Activated CD4-positive, alpha-beta T cell treated with anti-CD3 and anti-CD28 coated beads, Interleukin-2, amount 10 ng/mL, durations not matched to agents 7 days and 5 days (primary cell): ENCODE measurements around the gene ZKSCAN4. TPM values are rescaled to one million over a fixed set of nuclear protein-coding genes. Genes with fewer than 3 reads are reported as not detected.
A peak's percentile ranks its signal among the peaks of the same experiment; 100 is the strongest.

Source experiments
- CTCF ChIA-PET: fragments of 350-600 bp; sonication (Branson Sonifier 250); formaldehyde crosslinking; loops from one replicate; lab custom pipeline; 2021; ENCODE audit warnings: antibody characterized with exemption; lab: Charles Lee
- POLR2A ChIA-PET: fragments of 350-600 bp; sonication (Branson Sonifier 250); formaldehyde crosslinking; loops from one replicate; lab custom pipeline; 2021; ENCODE audit warnings: antibody characterized with exemption; lab: Charles Lee
- DNase-seq: peaks from one replicate; pipeline ENCODE4 v3.0.0-alpha.2; 2020
- H3K27ac Mint-ChIP-seq: one replicate; pipeline ENCODE4 v1.8.0; 2021; ENCODE audit warnings: mild to moderate bottlenecking, moderate library complexity, mixed read lengths
- H3K27me3 Mint-ChIP-seq: one replicate; pipeline ENCODE4 v1.8.0; 2021; ENCODE audit warnings: mixed read lengths
- H3K36me3 Mint-ChIP-seq: one replicate; pipeline ENCODE4 v1.8.0; 2021; ENCODE audit warnings: low read depth, mixed read lengths
- H3K4me1 Mint-ChIP-seq: one replicate; pipeline ENCODE4 v1.8.0; 2021; ENCODE audit warnings: mixed read lengths
- H3K4me3 Mint-ChIP-seq: one replicate; pipeline ENCODE4 v1.8.0; 2021; ENCODE audit warnings: mild to moderate bottlenecking, moderate library complexity, mixed read lengths
- H3K9me3 Mint-ChIP-seq: one replicate; pipeline ENCODE4 v1.8.0; 2021; ENCODE audit warnings: mixed read lengths
- total RNA-seq, 2 experiments: library from RNA; stranded (reverse); gene quantifications; one replicate each; pipeline ENCODE4 v1.2.3, GENCODE V29; 2021

The ZKSCAN4 gene
- total RNA-seq, 2 experiments from 2014 or later = 6.5 to 7.5 TPM

DNA sequence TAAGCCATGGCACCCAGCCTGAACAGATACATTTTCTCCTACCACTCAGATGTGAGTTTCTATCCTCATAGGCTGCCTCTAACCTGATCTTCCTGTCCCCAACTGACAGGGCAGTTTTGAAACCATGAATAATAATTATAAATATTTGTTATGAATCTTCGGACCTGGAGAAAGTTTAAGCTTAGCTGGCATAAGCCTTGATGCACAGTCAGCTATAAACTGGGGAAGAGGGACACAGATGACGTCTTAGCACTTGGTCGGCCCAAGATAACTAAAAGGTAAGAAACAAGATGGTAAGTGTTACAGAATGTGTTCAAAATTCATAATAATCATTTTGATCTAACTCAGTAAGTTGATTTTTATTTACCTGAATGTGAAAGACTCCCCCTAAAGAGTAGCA lies 8.1 kb downstream of the ZKSCAN4 start:
- H3K27ac Mint-ChIP-seq = no peak overlapping the region
- no peaks in the 10 kb centered on the region for H3K27me3 Mint-ChIP-seq
- ChIA-PET POLR2A (no interaction called here), CTCF (interaction anchor here (0.5 kb wide), 1 partner anchor 47 kb away, joined by 3 read pairs; no protein-coding TSS in a partner anchor)
- H3K9me3 Mint-ChIP-seq = no peaks in the 10 kb centered on the region
- peaks cover 46% of the 10 kb centered on the region for H3K36me3 Mint-ChIP-seq
- H3K4me1 Mint-ChIP-seq = peaks cover 3% of the 10 kb centered on the region
- no peak overlapping the region for H3K4me3 Mint-ChIP-seq
- DNase-seq = no peak

DNA sequence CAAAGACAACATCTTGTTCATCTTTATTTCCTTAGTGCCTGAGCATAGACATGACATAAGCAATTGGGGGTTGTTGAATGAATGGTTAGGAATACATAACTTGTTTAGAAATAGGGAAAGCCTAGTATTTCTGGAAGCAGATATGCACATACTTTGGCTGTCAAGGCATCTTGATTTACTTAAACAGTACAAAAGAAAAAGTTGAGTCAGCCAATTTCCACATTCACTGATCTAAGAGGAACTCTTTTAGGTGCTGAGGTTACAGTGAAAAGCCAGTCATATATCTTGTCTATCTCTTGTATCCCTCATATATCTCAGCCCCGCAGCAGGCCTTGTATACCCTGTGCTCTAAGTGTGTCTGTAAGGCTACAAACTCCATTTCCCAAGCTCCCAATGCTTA lies 11.6 kb downstream of the ZKSCAN4 start:
- Mint-ChIP-seq H3K9me3 (peaks cover 2% of the 10 kb centered on the region), H3K36me3 (peaks cover 16% of the 10 kb centered on the region), H3K27ac (no peak overlapping the region), H3K4me3 (no peak overlapping the region), H3K27me3 (no peaks in the 10 kb centered on the region), H3K4me1 (no peaks in the 10 kb centered on the region)
- no peak for DNase-seq
- ChIA-PET POLR2A (no interaction called here), CTCF (no interaction called here)

DNA sequence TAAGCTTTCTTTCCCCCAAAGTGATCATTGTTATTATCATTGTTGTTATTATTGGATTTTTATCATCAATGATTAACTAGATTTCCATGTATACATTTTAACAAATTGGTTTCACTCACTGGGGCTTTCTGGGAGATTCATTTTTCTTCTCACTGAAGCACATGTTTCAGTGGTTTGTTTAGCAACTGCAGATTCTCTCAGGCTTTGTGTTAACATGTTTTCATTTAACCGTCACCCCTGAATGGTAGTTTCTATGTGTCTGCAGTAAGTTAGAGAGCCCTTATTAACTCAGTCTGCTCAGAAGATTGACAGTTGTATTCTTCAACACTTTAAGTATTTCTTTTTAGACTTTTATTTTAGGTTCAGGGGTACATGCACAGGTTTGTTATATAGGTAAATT lies 12.4 kb downstream of the ZKSCAN4 start:
- H3K36me3 Mint-ChIP-seq = peaks cover 8% of the 10 kb centered on the region
- ChIA-PET CTCF (no interaction called here), POLR2A (no interaction called here)
- no peaks in the 10 kb centered on the region for H3K4me1 Mint-ChIP-seq
- no peak for DNase-seq
- H3K9me3 Mint-ChIP-seq = peaks cover 2% of the 10 kb centered on the region
- no peak overlapping the region for H3K27ac Mint-ChIP-seq
- no peaks in the 10 kb centered on the region for H3K27me3 Mint-ChIP-seq
- H3K4me3 Mint-ChIP-seq = no peak overlapping the region

DNA sequence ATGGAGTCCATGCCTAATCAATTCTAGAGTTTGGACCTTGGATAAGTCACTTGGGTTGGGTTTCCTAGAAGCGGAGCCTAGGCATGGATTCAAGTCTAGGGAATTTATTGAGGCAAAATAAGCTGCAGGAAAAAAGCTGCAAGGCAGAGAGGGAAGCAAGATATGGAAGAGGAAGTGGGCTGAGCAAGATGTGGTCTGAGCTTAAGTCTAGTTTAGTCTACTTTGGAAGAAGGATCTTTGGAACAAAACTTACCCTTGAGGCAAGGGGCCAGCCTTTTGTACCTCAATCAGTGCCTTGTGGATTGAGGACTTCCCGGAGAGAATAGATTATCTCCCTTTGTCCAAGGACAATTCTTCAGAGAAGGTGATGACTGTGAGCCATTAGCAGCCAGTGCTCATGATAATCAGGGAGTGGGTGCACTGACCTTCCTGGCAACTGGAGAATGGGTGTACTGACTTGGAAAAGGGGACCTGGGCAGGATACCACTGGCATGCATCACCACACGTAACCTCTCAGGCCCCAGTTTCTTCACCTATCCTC lies 16.1 kb downstream of the ZKSCAN4 start:
- H3K4me3 Mint-ChIP-seq = no peak overlapping the region
- H3K27ac Mint-ChIP-seq = no peak overlapping the region
- peaks cover 6% of the 10 kb centered on the region for H3K36me3 Mint-ChIP-seq
- no peaks in the 10 kb centered on the region for H3K27me3 Mint-ChIP-seq
- no peaks in the 10 kb centered on the region for H3K4me1 Mint-ChIP-seq
- H3K9me3 Mint-ChIP-seq = peaks cover 11% of the 10 kb centered on the region
- no peak for DNase-seq
- ChIA-PET CTCF (no interaction called here), POLR2A (no interaction called here)

DNA sequence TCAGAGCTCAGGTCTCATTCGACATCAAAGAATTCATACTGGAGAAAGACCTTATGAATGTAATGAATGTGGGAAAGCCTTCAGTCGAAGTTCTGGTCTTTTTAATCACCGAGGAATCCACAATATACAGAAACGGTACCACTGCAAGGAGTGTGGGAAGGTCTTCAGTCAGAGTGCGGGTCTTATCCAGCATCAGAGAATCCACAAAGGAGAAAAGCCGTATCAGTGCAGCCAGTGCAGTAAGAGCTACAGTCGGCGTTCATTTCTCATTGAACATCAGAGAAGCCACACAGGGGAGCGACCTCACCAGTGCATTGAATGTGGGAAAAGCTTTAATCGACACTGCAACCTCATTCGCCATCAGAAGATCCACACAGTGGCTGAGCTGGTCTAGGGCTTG lies 19.3 kb downstream of the ZKSCAN4 start:
- Mint-ChIP-seq H3K4me1 (peaks cover 13% of the 10 kb centered on the region), H3K4me3 (no peak overlapping the region), H3K9me3 (peaks cover 8% of the 10 kb centered on the region), H3K27ac (no peak overlapping the region), H3K36me3 (peaks cover 6% of the 10 kb centered on the region), H3K27me3 (no peaks in the 10 kb centered on the region)
- CTCF ChIA-PET = no interaction called here
- DNase-seq = no peak
- POLR2A ChIA-PET = no interaction called here

DNA sequence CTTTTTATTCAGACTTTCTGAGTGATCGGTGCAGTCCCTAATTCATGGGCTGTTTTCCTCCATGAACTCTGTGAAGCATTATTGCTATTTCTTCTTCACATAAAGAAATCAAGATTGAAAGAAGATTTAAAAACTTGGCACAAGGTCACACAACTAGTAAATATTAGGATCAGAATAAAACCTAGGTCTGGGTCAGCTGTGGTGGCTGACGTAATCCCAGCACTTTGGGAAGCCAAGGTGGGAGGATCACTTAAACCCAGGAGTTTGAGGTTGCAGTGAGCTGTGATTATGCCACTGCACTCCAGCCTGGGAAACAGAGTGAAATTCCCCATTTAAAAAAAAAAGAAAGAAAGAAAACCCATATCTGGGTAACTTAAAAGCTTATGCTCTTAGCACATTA lies 25.6 kb downstream of the ZKSCAN4 start:
- H3K4me1 Mint-ChIP-seq = peaks cover 36% of the 10 kb centered on the region
- H3K9me3 Mint-ChIP-seq = no peaks in the 10 kb centered on the region
- H3K27ac Mint-ChIP-seq = no peak overlapping the region
- peaks cover 33% of the 10 kb centered on the region for H3K27me3 Mint-ChIP-seq
- H3K4me3 Mint-ChIP-seq = no peak overlapping the region
- H3K36me3 Mint-ChIP-seq = peaks cover 5% of the 10 kb centered on the region
- CTCF ChIA-PET = no interaction called here
- POLR2A ChIA-PET = interaction anchor here (0.6 kb wide), 1 partner anchor 28 kb away, joined by 3 read pairs; no protein-coding TSS in a partner anchor
- DNase-seq = no peak

DNA sequence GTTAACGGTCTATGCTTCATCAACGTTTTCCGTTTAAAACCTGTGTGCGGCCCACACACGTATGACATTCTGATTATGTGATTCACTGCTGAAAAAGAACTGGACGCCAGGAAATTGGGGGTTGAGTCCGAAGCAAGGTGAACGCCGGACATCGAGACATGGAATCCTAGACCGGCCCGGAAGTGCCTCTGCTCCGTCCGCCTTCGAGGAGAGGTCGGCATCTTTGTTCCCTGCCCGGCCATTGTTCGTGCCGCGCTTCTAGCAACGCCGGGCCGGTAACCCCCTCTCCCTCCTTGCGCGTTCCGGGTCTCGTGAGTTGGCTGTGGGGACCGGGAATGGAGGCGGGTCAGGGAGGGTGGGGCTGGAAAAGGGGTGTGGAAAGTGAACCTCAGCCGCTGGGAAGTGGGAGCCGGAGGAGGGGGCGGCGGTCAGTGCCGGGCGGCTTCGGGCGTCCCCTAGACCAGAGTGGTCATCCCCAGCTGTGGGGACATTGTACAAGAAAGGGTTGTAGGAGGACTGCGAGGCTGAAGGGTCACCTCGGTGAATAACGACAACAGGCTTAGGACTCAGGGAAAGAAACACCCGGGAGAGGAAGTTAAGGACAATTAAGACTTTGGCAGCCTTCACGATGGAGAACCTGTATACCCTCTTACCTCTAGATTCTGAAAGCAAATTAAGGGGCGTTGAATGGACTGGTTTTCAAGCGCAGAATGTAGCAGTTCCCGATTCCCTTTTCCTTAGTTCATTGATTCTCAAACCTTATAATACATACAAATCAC lies 26.8 kb downstream of the ZKSCAN4 start, which contains the start of gene ZSCAN9:
Gene ZSCAN9 (plus strand): TSS at position 220 of the 779 bp plus-strand sequence. CDS start 1,810 bp downstream, outside the sequence.
- ChIA-PET POLR2A (no interaction called here), CTCF (no interaction called here)
- peak; percentile 25 for DNase-seq
- H3K4me3 Mint-ChIP-seq = peak within 1 kb of the TSS; percentile 79
- peaks cover 42% of the 10 kb centered on the region for H3K27me3 Mint-ChIP-seq
- H3K9me3 Mint-ChIP-seq = no peaks in the 10 kb centered on the region
- peaks cover 36% of the 10 kb centered on the region for H3K4me1 Mint-ChIP-seq
- H3K27ac Mint-ChIP-seq = peak within 1 kb of the TSS; percentile 81
- H3K36me3 Mint-ChIP-seq = peaks cover 5% of the 10 kb centered on the region

DNA sequence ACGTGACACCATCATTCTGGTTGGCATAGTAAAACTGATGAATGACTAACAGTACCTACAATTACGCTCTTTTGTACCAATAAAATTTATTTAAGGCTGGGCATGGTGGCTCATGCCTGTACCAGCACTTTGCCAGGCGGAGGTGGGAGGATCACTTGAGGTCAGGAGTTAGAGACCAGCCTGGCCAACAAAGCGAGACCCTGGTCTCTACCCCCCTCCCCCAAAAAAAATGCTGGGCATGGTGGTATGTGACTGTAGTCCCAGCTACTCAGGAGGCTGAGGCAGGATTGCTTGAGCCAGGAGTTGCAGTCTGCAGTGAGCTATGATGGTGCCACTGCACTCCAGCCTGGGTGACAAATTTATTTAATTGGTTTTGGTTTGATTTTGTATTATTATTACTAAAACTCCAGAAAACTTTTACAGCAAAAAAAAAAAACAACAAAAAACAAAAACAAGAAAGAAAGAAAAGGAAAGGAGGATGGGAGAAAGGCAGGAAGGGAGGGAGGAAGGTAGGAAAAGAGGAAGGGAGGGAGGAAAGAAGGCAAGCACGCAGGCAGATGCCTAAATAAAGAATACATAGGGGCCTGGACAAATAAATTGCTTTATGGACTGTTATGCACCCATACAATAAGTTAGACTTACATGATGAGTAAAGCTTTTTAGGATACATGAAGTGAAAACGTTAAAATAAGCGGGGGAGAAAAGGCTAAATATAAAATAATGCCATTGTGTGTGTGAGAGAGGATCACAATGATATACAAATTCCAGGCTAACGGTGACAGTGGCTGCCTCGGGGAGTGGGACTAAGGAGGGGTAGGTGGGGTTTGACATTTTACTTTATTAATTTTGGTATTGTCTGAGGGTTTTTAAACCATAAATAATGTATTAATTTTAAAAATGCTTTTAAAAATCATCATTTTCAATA lies 27.7 kb downstream of the ZKSCAN4 start:
- Mint-ChIP-seq H3K36me3 (peaks cover 5% of the 10 kb centered on the region), H3K27me3 (peaks cover 51% of the 10 kb centered on the region), H3K9me3 (no peaks in the 10 kb centered on the region), H3K4me3 (peak overlapping the region; percentile 79), H3K4me1 (peaks cover 36% of the 10 kb centered on the region), H3K27ac (peak overlapping the region; percentile 81)
- ChIA-PET CTCF (no interaction called here), POLR2A (no interaction called here)
- no peak for DNase-seq

DNA sequence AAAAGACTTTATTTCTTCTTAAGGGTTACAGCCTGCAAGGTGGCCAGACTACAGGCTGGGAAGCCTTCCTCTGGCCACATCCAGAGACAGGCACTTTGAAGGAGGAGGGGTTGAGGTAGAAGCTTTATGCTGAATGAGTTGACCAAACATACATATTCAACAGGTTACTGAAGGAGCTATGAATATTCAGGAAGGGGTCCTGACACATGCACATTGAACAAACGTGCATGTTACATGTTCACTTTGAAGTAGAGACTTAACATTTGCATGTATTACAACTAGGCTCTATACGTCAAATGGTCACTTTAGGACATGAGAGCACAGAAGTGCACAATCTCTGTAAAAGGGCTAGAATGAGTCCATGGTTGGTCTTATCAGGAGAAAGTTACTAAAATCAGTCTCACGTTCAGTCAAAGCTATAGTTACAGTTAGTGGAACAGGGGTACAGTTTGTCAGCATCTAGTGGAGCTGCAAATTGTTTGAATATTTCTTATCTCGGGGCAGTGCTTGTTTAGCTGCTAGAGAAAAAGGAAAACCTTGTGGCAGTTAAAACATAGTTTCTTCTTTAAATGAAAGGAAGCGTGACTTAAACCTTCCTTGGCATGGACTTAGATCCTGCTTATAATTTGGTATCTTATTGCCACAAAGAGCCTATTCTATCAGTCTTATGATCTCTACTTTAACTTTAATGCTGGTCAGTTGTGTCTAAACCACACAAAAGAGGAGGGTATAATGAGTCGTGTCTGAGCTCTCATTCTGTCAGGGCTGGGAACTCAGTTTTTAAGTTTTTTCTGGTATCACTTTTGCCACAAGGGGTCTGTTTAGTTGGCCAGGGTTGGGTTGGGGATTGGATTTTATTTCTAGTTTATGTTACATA lies 31.6 kb downstream of the ZKSCAN4 start:
- CTCF ChIA-PET = no interaction called here
- POLR2A ChIA-PET = no interaction called here
- Mint-ChIP-seq H3K9me3 (no peaks in the 10 kb centered on the region), H3K4me1 (peaks cover 13% of the 10 kb centered on the region), H3K36me3 (no peaks in the 10 kb centered on the region), H3K27me3 (peaks cover 78% of the 10 kb centered on the region), H3K4me3 (no peak overlapping the region), H3K27ac (no peak overlapping the region)
- no peak for DNase-seq

DNA sequence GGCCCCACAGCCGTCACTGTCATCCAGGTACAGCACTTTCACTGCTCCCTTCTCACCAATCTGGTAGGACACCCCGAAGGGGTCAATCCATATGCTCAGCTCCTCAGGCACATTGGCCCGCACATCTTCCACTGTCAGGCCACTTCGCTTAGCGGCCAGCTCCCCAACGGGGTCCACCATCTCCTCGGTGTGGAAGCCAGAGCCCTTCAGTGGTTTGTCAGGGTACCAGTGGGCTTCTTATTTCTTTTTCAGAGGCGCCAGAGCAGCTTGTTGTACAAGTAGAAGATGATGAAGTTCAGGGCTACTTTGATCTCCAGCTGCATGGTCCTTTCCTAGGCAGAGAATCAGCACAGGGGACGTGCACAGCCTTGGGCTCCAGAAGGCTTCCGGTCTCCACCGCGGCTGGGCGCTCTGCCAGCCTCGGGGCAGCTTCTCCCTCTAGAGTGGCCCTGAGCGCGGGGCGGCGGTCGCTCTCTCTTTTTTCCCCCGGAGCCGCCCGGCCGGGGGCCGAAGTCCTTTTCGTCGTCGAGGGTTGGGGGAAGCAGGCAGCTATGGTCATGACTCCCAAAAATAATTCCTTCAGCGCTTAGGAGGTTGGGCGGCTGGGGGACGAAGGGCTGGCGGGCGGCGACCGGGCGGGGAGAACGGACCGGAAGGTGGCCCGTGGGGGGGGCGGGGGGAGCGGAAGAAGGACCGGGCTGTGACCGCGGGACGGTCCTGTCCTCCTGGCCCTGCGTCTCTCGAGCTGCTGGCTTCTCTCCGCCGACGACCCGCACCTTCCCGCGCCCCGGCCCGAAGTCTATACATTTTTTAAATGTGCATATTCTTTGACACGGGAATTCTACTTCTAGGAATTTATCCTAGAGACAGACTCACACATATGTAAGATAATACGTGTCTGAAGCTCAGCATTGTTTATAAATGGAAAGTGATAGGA lies 33.5 kb downstream of the ZKSCAN4 start:
- CTCF ChIA-PET = interaction anchor here (0.7 kb wide), 1 partner anchor 62 kb away, joined by 3 read pairs; no protein-coding TSS in a partner anchor
- H3K27me3 Mint-ChIP-seq = peaks cover 80% of the 10 kb centered on the region
- H3K4me3 Mint-ChIP-seq = peak overlapping the region; percentile 58
- POLR2A ChIA-PET = no interaction called here
- no peaks in the 10 kb centered on the region for H3K9me3 Mint-ChIP-seq
- H3K4me1 Mint-ChIP-seq = peaks cover 6% of the 10 kb centered on the region
- peak overlapping the region; percentile 36 for H3K27ac Mint-ChIP-seq
- H3K36me3 Mint-ChIP-seq = no peaks in the 10 kb centered on the region
- DNase-seq = no peak

DNA sequence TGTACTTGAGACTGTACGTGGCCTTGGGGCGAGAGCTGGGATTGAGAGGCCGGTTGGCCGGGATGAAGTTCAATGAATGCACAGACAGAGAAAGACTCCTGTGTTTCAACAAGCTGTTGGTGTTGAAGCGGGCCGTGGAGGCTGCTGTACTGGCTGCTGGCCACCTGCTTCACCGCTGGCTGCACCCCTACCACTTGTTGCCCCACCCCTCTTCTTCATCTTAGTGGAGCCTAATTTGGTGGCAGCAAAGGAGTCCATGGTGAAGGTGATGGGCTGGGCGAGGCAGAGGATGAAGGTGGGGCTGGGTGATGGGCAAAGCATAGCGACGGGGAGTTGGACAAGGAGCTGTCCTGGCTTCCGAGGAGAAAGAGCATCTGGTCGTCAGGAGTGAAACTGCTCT lies 34.2 kb downstream of the ZKSCAN4 start:
- ChIA-PET POLR2A (no interaction called here), CTCF (interaction anchor here (0.6 to 0.7 kb wide), 2 partner anchors 61 to 329 kb away, joined by 3 read pairs; no protein-coding TSS in a partner anchor)
- Mint-ChIP-seq H3K27ac (no peak overlapping the region), H3K4me3 (peak overlapping the region; percentile 58), H3K27me3 (peaks cover 80% of the 10 kb centered on the region), H3K36me3 (no peaks in the 10 kb centered on the region), H3K9me3 (no peaks in the 10 kb centered on the region), H3K4me1 (peaks cover 9% of the 10 kb centered on the region)
- DNase-seq = no peak
